Measurements from ENCODE around the gene PUS10. TPM values are rescaled to one million over a fixed set of nuclear protein-coding genes. Genes with fewer than 3 reads are reported as not detected.
A peak's percentile ranks its signal among the peaks of the same experiment; 100 is the strongest.

The PUS10 gene
- polyA plus RNA-seq, 2 of the 4 experiments (the other 2 are of a cell fraction): 3.3 to 9.3 TPM

GRCh38 chr2:61065714-61066709 lies 48.0 kb upstream of the PUS10 start, which contains the start of gene SANBR (continued):
- no peak for TF ChIP-seq FOSB (CRISPR knock-in tag; IDR thresholded peaks at IDR 0.05)
- TF ChIP-seq, protein P1, sequence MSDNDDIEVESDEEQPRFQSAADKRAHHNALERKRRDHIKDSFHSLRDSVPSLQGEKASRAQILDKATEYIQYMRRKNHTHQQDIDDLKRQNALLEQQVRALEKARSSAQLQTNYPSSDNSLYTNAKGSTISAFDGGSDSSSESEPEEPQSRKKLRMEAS (IDR thresholded peaks at IDR 0.05): peak; percentile 56; the same call in 1 of the 2 replicates
- TF ChIP-seq HMGXB4 (CRISPR knock-in tag; IDR thresholded peaks at IDR 0.05; ENCODE audit: borderline replicate concordance): 0 out of 2 replicates have a peak, but pooled peaks have one; percentile 45
- peak; percentile 64 to 80; a peak in 3 of 5 replicates for TF ChIP-seq JUN (IDR thresholded peaks at IDR 0.05)

GRCh38 chr2:61059382-61059781 lies 41.3 kb upstream of the PUS10 start:
- H3K27ac ChIP-seq: no peak overlapping the region
- no peaks in the 10 kb centered on the region for H3K4me1 ChIP-seq
- H3K9me3 ChIP-seq: no peaks in the 10 kb centered on the region
- FAIRE-seq (no peak), DNase-seq (ENCODE audit: low read depth in 1 of 2, low spot score in 1 of 2) (no peak), ATAC-seq (no peak)
- TF ChIP-seq SREBF2 (IDR thresholded peaks at IDR 0.05) (no peak), EP300 (IDR thresholded peaks at IDR 0.05) (no peak), KDM5A (IDR thresholded peaks at IDR 0.05) (no peak), CBX8 (IDR thresholded peaks at IDR 0.05) (no peak), FOXS1 (CRISPR knock-in tag; IDR thresholded peaks at IDR 0.05) (no peak)
- TF ChIP-seq, protein P2, sequence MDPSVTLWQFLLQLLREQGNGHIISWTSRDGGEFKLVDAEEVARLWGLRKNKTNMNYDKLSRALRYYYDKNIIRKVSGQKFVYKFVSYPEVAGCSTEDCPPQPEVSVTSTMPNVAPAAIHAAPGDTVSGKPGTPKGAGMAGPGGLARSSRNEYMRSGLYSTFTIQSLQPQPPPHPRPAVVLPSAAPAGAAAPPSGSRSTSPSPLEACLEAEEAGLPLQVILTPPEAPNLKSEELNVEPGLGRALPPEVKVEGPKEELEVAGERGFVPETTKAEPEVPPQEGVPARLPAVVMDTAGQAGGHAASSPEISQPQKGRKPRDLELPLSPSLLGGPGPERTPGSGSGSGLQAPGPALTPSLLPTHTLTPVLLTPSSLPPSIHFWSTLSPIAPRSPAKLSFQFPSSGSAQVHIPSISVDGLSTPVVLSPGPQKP (IDR thresholded peaks at IDR 0.05; ENCODE audit: low read depth, low read length): no peak
- H3K4me3 ChIP-seq: no peak overlapping the region
- H3K4me2 ChIP-seq: no peak overlapping the region
- CTCF ChIA-PET: no interaction called here
- POLR2A ChIA-PET: no interaction called here

- no peak for FAIRE-seq
- no peaks in the 10 kb centered on the region for H3K9me3 ChIP-seq
- DNase-seq (ENCODE audit: low read depth in 1 of 2, low spot score in 1 of 2): no peak
- CTCF ChIA-PET: no interaction called here
- no peak overlapping the region for H3K4me3 ChIP-seq
- ATAC-seq: peak; percentile 30 to 58; a peak in 3 of 6 replicates
- TF ChIP-seq POLR2A (IDR thresholded peaks at IDR 0.05; ENCODE audit: low read length) (no peak), ZSCAN20 (CRISPR knock-in tag; IDR thresholded peaks at IDR 0.05) (no peak), ESRRA (IDR thresholded peaks at IDR 0.05; ENCODE audit: borderline replicate concordance, low read length) (no peak), RCOR1 (IDR thresholded peaks at IDR 0.05; ENCODE audit: low read depth, low read length) (no peak), MAZ (IDR thresholded peaks at IDR 0.05; ENCODE audit: borderline replicate concordance, low read depth, low read length) (no peak), ZNF302 (CRISPR knock-in tag; IDR thresholded peaks at IDR 0.05) (no peak), FOXS1 (CRISPR knock-in tag; IDR thresholded peaks at IDR 0.05) (no peak), RFX5 (IDR thresholded peaks at IDR 0.05) (no peak), MAFK (IDR thresholded peaks at IDR 0.05; ENCODE audit: partially characterized antibody) (no peak), HOXB13 (CRISPR knock-in tag; IDR thresholded peaks at IDR 0.05; ENCODE audit: low read depth) (no peak), NR3C1 (IDR thresholded peaks at IDR 0.05) (no peak), KDM5A (IDR thresholded peaks at IDR 0.05) (no peak), RAD21 (conservative IDR thresholded peaks at IDR 0.05 in 1 of 2, IDR thresholded peaks at IDR 0.05 in 1 of 2) (no peak), RNF2 (IDR thresholded peaks at IDR 0.05; ENCODE audit: borderline replicate concordance, low read depth) (no peak)
- TF ChIP-seq, protein P3, sequence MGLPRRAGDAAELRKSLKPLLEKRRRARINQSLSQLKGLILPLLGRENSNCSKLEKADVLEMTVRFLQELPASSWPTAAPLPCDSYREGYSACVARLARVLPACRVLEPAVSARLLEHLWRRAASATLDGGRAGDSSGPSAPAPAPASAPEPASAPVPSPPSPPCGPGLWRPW (IDR thresholded peaks at IDR 0.05): no peak
- H3K4me2 ChIP-seq: no peak overlapping the region
- no peak overlapping the region for H3K27ac ChIP-seq
- H3K4me1 ChIP-seq: no peaks in the 10 kb centered on the region
- POLR2A ChIA-PET: no interaction called here
These were observed 39.5 kb upstream of the PUS10 start for GRCh38 chr2:61057562-61057961.

Data from A549 (cell line).